HepG2 (cell line): ENCODE results near the gene LARP1B. TPM values are rescaled to one million over a fixed set of nuclear protein-coding genes. Genes with fewer than 3 reads are reported as not detected.

Experiments
- ATAC-seq: fragments of 200-7000 bp; cut with Tn5 transposase; 3 replicates; pipeline ENCODE4 v1.9.1; 2020; ENCODE audit warnings: mild to moderate bottlenecking, moderate library complexity
- BruUV-seq: library from RNA; stranded (reverse); fragments of 400-500 nt; replicated peaks from 2 replicates; lab custom pipeline; 2021; lab: Mats Ljungman, UMichigan
- CTCF ChIA-PET: fragments of 300-600 bp; formaldehyde crosslinking; extraction: SDS; loops from one replicate; lab custom pipeline; 2021; ENCODE audit warnings: low total read pairs, inconsistent platforms, low intra/inter-chr PET ratio; lab: Yijun Ruan, JAX
- POLR2A ChIA-PET: fragments of 350-600 bp; sonication (Branson Sonifier 250); formaldehyde crosslinking; loops from one replicate; lab custom pipeline; 2020; ENCODE audit warnings: antibody characterized with exemption, inconsistent platforms; lab: Yijun Ruan, JAX
- DNase-seq: peaks from one replicate; pipeline ENCODE4 v3.0.0-alpha.2; 2015; ENCODE audit warnings: low spot score
- FAIRE-seq: peaks from 3 replicates; lab custom pipeline; 2011; peaks lifted over from hg19 to GRCh38; lab: Jason Lieb, UNC
- H2AFZ ChIP-seq: one replicate; pipeline ENCODE4 v1.6.1; 2011; ENCODE audit warnings: low read length, inconsistent platforms
- H3K27ac ChIP-seq: fragments of 300-600 bp; 3 replicates; pipeline ENCODE4 v1.8.0; 2011; ENCODE audit warnings: mixed run types, mild to moderate bottlenecking, mixed read lengths, low read length, inconsistent platforms; ENCODE audit not compliant: insufficient read depth; ENCODE audit errors: extremely low read length
- H3K27me3 ChIP-seq, 2 experiments: fragments of 200-600 bp in 1 of 2; 2 replicates in 1 of 2; 3 replicates in 1 of 2; pipeline versions ENCODE4 v1.6.0 to v1.8.0; 2011; ENCODE audit warnings: low read length in 2 of 2, mild to moderate bottlenecking in 2 of 2, moderate library complexity in 2 of 2, inconsistent platforms in 1 of 2; ENCODE audit not compliant: insufficient read depth in 2 of 2, control insufficient read depth in 1 of 2
- H3K36me3 ChIP-seq, 2 experiments: fragments of 200-600 bp in 1 of 2; replicated peaks in 1 of 2; 2 replicates in 1 of 2; 3 replicates in 1 of 2; pipeline versions ENCODE4 v1.5.1 to v1.8.0; 2011; ENCODE audit warnings: low read length in 2 of 2, inconsistent platforms in 1 of 2; ENCODE audit not compliant: insufficient read depth in 2 of 2, control insufficient read depth in 1 of 2
- H3K4me1 ChIP-seq: 2 replicates; pipeline ENCODE4 v1.5.1; 2012; ENCODE audit warnings: low read length, inconsistent platforms; ENCODE audit not compliant: insufficient read depth
- H3K4me2 ChIP-seq: 2 replicates; pipeline ENCODE4 v1.6.0; 2011; ENCODE audit warnings: low read depth, low read length, inconsistent platforms
- H3K4me3 ChIP-seq, 3 experiments: fragments of 200-600 bp in 1 of 3; sonication (generic), shearing (Covaris generic) in 1 of 3; replicated peaks in 1 of 3; 2 replicates each; pipeline ENCODE4 v1.5.1; 2011 to 2016; ENCODE audit warnings: low read length in 3 of 3, inconsistent platforms in 2 of 3, low read depth in 2 of 3, mild to moderate bottlenecking in 2 of 3, control low read depth in 1 of 3, mixed read lengths in 1 of 3; ENCODE audit not compliant: insufficient read depth in 1 of 3
- H3K79me2 ChIP-seq: one replicate; pipeline ENCODE4 v1.6.1; 2011; ENCODE audit warnings: low read length, inconsistent platforms; ENCODE audit not compliant: insufficient read depth
- H3K9ac ChIP-seq: 2 replicates; pipeline ENCODE4 v1.6.0; 2011; ENCODE audit warnings: mild to moderate bottlenecking, low read depth, low read length, inconsistent platforms; ENCODE audit not compliant: insufficient read depth
- H3K9me3 ChIP-seq: 2 replicates; pipeline ENCODE4 v1.5.1; 2012; ENCODE audit warnings: mild to moderate bottlenecking, low read length
- H4K20me1 ChIP-seq: 2 replicates; pipeline ENCODE4 v1.6.0; 2011; ENCODE audit warnings: inconsistent platforms, mild to moderate bottlenecking, low read length, moderate library complexity; ENCODE audit not compliant: insufficient read depth
- HMGA1 ChIP-seq: sonication (generic); formaldehyde crosslinking; conservative IDR thresholded peaks from 2 replicates; pipeline ENCODE4 v1.4.0; 2020; ENCODE audit warnings: missing genetic modification reagents
- HNF4A ChIP-seq: sonication (generic); formaldehyde crosslinking; IDR thresholded peaks from 2 replicates; pipeline ENCODE4 v1.4.0; 2020; ENCODE audit warnings: missing genetic modification reagents
- IKZF4 ChIP-seq: sonication (generic); formaldehyde crosslinking; IDR thresholded peaks from 2 replicates; pipeline ENCODE4 v1.5.1; 2020; ENCODE audit warnings: borderline replicate concordance, mild to moderate bottlenecking, low read depth, missing genetic modification reagents; ENCODE audit errors: not compliant biosample characterization
- IRX3 ChIP-seq: sonication (generic); formaldehyde crosslinking; IDR thresholded peaks from 2 replicates; pipeline ENCODE4 v1.8.1; 2023; ENCODE audit warnings: mild to moderate bottlenecking, low read depth, missing genetic modification reagents, borderline replicate concordance
- NKX3-1 ChIP-seq: sonication (generic); formaldehyde crosslinking; IDR thresholded peaks from 2 replicates; pipeline ENCODE4 v1.5.0; 2020; ENCODE audit warnings: missing genetic modification reagents
- SRSF1 ChIP-seq: fragments of 200-400 bp; formaldehyde crosslinking; optimal IDR thresholded peaks from 2 replicates; pipeline ENCODE3; 2017; ENCODE audit warnings: mild to moderate bottlenecking, low read depth, low read length, moderate library complexity
- TARDBP ChIP-seq: sonication (generic); formaldehyde crosslinking; IDR thresholded peaks from 2 replicates; pipeline ENCODE4 v1.8.0; 2022; ENCODE audit warnings: mild to moderate bottlenecking, missing genetic modification reagents
- ZNF354B ChIP-seq: sonication (generic); formaldehyde crosslinking; IDR thresholded peaks from 2 replicates; pipeline ENCODE4 v1.8.0; 2022; ENCODE audit warnings: mild to moderate bottlenecking, missing genetic modification reagents
- ZNF446 ChIP-seq: sonication (generic); formaldehyde crosslinking; IDR thresholded peaks from 2 replicates; pipeline ENCODE4 v1.5.0; 2020; ENCODE audit warnings: mild to moderate bottlenecking, missing genetic modification reagents
- ZNF468 ChIP-seq: sonication (generic); formaldehyde crosslinking; IDR thresholded peaks from 2 replicates; pipeline ENCODE4 v1.8.0; 2022; ENCODE audit warnings: mild to moderate bottlenecking, moderate library complexity, missing genetic modification reagents
- ZNF549 ChIP-seq: sonication (generic); formaldehyde crosslinking; IDR thresholded peaks from 2 replicates; pipeline ENCODE4 v1.5.0; 2020; ENCODE audit warnings: missing genetic modification reagents
- ZNF75D ChIP-seq: sonication (generic); formaldehyde crosslinking; IDR thresholded peaks from 2 replicates; pipeline ENCODE4 v1.8.1; 2023; ENCODE audit warnings: missing genetic modification reagents, mild to moderate bottlenecking, borderline replicate concordance
- ZNF781 ChIP-seq: sonication (generic); formaldehyde crosslinking; IDR thresholded peaks from 2 replicates; pipeline ENCODE4 v1.5.1; 2020; ENCODE audit warnings: borderline replicate concordance, mild to moderate bottlenecking, missing genetic modification reagents; ENCODE audit errors: not compliant biosample characterization
- WGBS: methylation state at CpG from one replicate; pipeline ENCODE4 v1.1.6; 2017; ENCODE audit warnings: low lambda C conversion rate; 5-methylcytosine and 5-hydroxymethylcytosine counted together
- in situ Hi-C: cut with HindIII; loops from 2 replicates; pipeline ENCODE4 v1.10.0; 2017; ENCODE audit warnings: low pct_unique_long_range_greater_than_20kb; ENCODE audit not compliant: extremely low pct_ligation_motif_present
- intact Hi-C: fragments of 100-400 bp; cut with micrococcal nuclease; formaldehyde crosslinking; loops from one replicate; pipeline ENCODE4 v1.10.0; 2022; ENCODE audit not compliant: unreplicated experiment
- polyA plus RNA-seq, 8 experiments: library from polyadenylated mRNA; depleted of rRNA in 3 of 8; stranded (reverse) in 7 of 8; unstranded in 1 of 8; fragments of >200 nt; fragmentation: Illumina TruSeq in 4 of 8; extraction: Trizol in 4 of 8; gene quantifications; 2 replicates each; pipeline versions ENCODE4 v1.2.1 to v1.2.3, GENCODE V29; 2011 to 2016; ENCODE audit warnings: low read depth in 4 of 8, missing spikeins in 1 of 8, mixed read lengths in 1 of 8; ENCODE audit not compliant: insufficient read depth in 1 of 8
- total RNA-seq, 5 experiments: library from RNA; depleted of rRNA; stranded (reverse); fragments of >200 nt; fragmentation: Illumina TruSeq; extraction: Trizol; gene quantifications; 2 replicates each; pipeline ENCODE4 v1.2.3, GENCODE V29; 2016; ENCODE audit warnings: low read depth in 1 of 5
- TF ChIP-seq, protein P1 (sequence below): sonication (generic); formaldehyde crosslinking; IDR thresholded peaks from 2 replicates; pipeline ENCODE4 v1.4.0; 2020; ENCODE audit warnings: mild to moderate bottlenecking, low read depth, missing genetic modification reagents
- TF ChIP-seq, protein P2 (sequence below): sonication (generic); formaldehyde crosslinking; IDR thresholded peaks from 2 replicates; pipeline ENCODE4 v1.5.1; 2020; ENCODE audit warnings: missing genetic modification reagents, mild to moderate bottlenecking, borderline replicate concordance
- TF ChIP-seq, protein P3 (sequence below): sonication (generic); formaldehyde crosslinking; IDR thresholded peaks from 2 replicates; pipeline ENCODE4 v1.4.0; 2020; ENCODE audit warnings: missing genetic modification reagents

Gene LARP1B
- total and polyA plus RNA-seq, 2 of the 13 experiments (the other 11 are each of a cell fraction or from before 2014, with no cell fraction given): 19.2 to 52.7 TPM

DNA sequence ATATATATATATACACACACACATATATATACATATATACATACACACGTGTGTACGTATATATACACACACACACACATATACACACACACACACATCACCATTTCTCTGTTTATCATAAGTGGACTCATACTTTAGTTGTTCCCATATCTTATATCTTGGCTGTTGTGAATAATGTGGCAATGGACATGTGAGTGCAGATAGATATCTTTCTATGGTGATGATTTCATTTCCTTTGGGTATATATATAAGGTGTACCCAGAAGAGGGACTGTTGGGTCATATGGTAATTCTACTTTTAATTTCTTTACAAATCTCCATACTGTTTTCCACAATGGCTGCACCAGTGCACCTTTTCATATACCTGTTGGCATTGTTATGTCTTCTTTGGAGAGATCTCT lies 105.9 kb downstream of the LARP1B start:
- no peak overlapping the region for H3K27ac ChIP-seq
- ChIA-PET POLR2A (no interaction called here), CTCF (no interaction called here)
- no peaks in the 10 kb centered on the region for H3K9me3 ChIP-seq
- BruUV-seq: no TSS peak
- intact Hi-C loops: no loop called here
- no peak for DNase-seq
- no peak overlapping the region for H3K4me2 ChIP-seq
- WGBS: 98% methylated on average over 2 of the region's 2 CpGs
- TF ChIP-seq HNF4A (CRISPR knock-in tag): no peak
- no peak for TF ChIP-seq SRSF1
- no peak for TF ChIP-seq ZNF354B (CRISPR knock-in tag)
- no peak for TF ChIP-seq ZNF75D
- TF ChIP-seq, protein P1, sequence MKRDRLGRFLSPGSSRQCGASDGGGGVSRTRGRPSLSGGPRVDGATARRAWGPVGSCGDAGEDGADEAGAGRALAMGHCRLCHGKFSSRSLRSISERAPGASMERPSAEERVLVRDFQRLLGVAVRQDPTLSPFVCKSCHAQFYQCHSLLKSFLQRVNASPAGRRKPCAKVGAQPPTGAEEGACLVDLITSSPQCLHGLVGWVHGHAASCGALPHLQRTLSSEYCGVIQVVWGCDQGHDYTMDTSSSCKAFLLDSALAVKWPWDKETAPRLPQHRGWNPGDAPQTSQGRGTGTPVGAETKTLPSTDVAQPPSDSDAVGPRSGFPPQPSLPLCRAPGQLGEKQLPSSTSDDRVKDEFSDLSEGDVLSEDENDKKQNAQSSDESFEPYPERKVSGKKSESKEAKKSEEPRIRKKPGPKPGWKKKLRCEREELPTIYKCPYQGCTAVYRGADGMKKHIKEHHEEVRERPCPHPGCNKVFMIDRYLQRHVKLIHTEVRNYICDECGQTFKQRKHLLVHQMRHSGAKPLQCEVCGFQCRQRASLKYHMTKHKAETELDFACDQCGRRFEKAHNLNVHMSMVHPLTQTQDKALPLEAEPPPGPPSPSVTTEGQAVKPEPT (CRISPR knock-in tag): no peak
- TF ChIP-seq ZNF549 (CRISPR knock-in tag): no peak
- TF ChIP-seq HMGA1 (CRISPR knock-in tag): no peak
- no peak for TF ChIP-seq ZNF446 (CRISPR knock-in tag)
- TF ChIP-seq ZNF781: no peak
- TF ChIP-seq ZNF468 (CRISPR knock-in tag): no peak
- no peak for TF ChIP-seq TARDBP (CRISPR knock-in tag)
- TF ChIP-seq, protein P2, sequence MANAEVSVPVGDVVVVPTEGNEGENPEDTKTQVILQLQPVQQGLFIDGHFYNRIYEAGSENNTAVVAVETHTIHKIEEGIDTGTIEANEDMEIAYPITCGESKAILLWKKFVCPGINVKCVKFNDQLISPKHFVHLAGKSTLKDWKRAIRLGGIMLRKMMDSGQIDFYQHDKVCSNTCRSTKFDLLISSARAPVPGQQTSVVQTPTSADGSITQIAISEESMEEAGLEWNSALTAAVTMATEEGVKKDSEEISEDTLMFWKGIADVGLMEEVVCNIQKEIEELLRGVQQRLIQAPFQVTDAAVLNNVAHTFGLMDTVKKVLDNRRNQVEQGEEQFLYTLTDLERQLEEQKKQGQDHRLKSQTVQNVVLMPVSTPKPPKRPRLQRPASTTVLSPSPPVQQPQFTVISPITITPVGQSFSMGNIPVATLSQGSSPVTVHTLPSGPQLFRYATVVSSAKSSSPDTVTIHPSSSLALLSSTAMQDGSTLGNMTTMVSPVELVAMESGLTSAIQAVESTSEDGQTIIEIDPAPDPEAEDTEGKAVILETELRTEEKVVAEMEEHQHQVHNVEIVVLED (CRISPR knock-in tag): no peak
- TF ChIP-seq, protein P3, sequence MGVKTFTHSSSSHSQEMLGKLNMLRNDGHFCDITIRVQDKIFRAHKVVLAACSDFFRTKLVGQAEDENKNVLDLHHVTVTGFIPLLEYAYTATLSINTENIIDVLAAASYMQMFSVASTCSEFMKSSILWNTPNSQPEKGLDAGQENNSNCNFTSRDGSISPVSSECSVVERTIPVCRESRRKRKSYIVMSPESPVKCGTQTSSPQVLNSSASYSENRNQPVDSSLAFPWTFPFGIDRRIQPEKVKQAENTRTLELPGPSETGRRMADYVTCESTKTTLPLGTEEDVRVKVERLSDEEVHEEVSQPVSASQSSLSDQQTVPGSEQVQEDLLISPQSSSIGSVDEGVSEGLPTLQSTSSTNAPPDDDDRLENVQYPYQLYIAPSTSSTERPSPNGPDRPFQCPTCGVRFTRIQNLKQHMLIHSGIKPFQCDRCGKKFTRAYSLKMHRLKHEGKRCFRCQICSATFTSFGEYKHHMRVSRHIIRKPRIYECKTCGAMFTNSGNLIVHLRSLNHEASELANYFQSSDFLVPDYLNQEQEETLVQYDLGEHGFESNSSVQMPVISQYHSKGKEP: no peak
- no peak for TF ChIP-seq IRX3
- no peak for TF ChIP-seq IKZF4 (CRISPR knock-in tag)
- TF ChIP-seq NKX3-1: no peak
- TF ChIP-seq, all 625 proteins: peak for 0
- no peak for FAIRE-seq
- Histone ChIP-seq H3K27me3 (no peaks in the 10 kb centered on the region; a peak in 1 of 5 replicates), H3K4me3 (no peak overlapping the region), H3K4me1 (peaks cover 19% of the 10 kb centered on the region), H3K79me2 (no peaks in the 10 kb centered on the region), H4K20me1 (no peaks in the 10 kb centered on the region), H3K9ac (no peak overlapping the region), H2AFZ (no peak overlapping the region), H3K36me3 (no peaks in the 10 kb centered on the region)
- in situ Hi-C loops: no loop called here
- no peak for ATAC-seq
